OCI-LY1 (cell line): ENCODE measurements around the gene ZNF316.

Source experiments
- H2AFZ ChIP-seq: fragments of 200-600 bp; sonication (generic), shearing (Covaris generic); 2 replicates; pipeline ENCODE4 v1.6.0; 2014; ENCODE audit warnings: antibody characterized with exemption, mild to moderate bottlenecking, low read length
- H3F3A ChIP-seq: fragments of 200-600 bp; sonication (generic), shearing (Covaris generic); 2 replicates; pipeline ENCODE4 v1.6.0; 2014; ENCODE audit warnings: mild to moderate bottlenecking, antibody characterized with exemption, low read length, moderate library complexity; ENCODE audit not compliant: insufficient read depth
- H3K27ac ChIP-seq: fragments of 200-600 bp; sonication (generic); 2 replicates; pipeline ENCODE4 v1.5.1; 2014; ENCODE audit warnings: low read length, mixed run types, mild to moderate bottlenecking, low read depth; ENCODE audit not compliant: poor library complexity, severe bottlenecking
- H3K27me3 ChIP-seq: fragments of 200-600 bp; sonication (generic); 2 replicates; pipeline ENCODE4 v1.6.0; 2014; ENCODE audit warnings: antibody characterized with exemption, mild to moderate bottlenecking, low read length, moderate library complexity; ENCODE audit not compliant: insufficient read depth
- H3K36me3 ChIP-seq: fragments of 200-600 bp; sonication (generic); 2 replicates; pipeline ENCODE4 v1.6.1; 2014; ENCODE audit warnings: mild to moderate bottlenecking, antibody characterized with exemption, low read length, moderate library complexity, mixed read lengths; ENCODE audit not compliant: insufficient read depth
- H3K4me1 ChIP-seq: fragments of 200-600 bp; sonication (generic); 2 replicates; pipeline ENCODE4 v1.5.1; 2014; ENCODE audit warnings: mild to moderate bottlenecking, low read length, moderate library complexity; ENCODE audit not compliant: insufficient read depth, severe bottlenecking
- H3K4me2 ChIP-seq: fragments of 200-600 bp; sonication (generic), shearing (Covaris generic); 2 replicates; pipeline ENCODE4 v1.6.1; 2014; ENCODE audit warnings: low read length
- H3K4me3 ChIP-seq: fragments of 200-600 bp; sonication (generic); 2 replicates; pipeline ENCODE4 v1.5.1; 2014; ENCODE audit warnings: low read length, low read depth, mild to moderate bottlenecking, mixed read lengths; ENCODE audit not compliant: poor library complexity, severe bottlenecking
- H3K79me2 ChIP-seq: fragments of 200-600 bp; shearing (Covaris generic); 2 replicates; pipeline ENCODE4 v1.6.1; 2016; ENCODE audit warnings: mixed run types, low read length, mixed read lengths; ENCODE audit not compliant: insufficient read depth
- H3K9ac ChIP-seq: fragments of 200-600 bp; sonication (generic), shearing (Covaris generic); 2 replicates; pipeline ENCODE4 v1.6.1; 2014; ENCODE audit warnings: mild to moderate bottlenecking, low read length, mixed read lengths
- H3K9me2 ChIP-seq: fragments of 200-600 bp; sonication (generic), shearing (Covaris generic); 2 replicates; pipeline ENCODE4 v1.6.1; 2014; ENCODE audit warnings: low read depth, mild to moderate bottlenecking, low read length, mixed read lengths
- H3K9me3 ChIP-seq: fragments of 200-600 bp; shearing (Covaris generic); 2 replicates; pipeline ENCODE4 v1.6.1; 2014; ENCODE audit warnings: low read length, mixed read lengths
- H4K20me1 ChIP-seq: fragments of 200-600 bp; sonication (generic), shearing (Covaris generic); 2 replicates; pipeline ENCODE4 v1.6.0; 2016; ENCODE audit warnings: mild to moderate bottlenecking, low read length; ENCODE audit not compliant: insufficient read depth
- EZH2 ChIP-seq: fragments of 200-600 bp; sonication (generic), shearing (Covaris generic); IDR thresholded peaks from 2 replicates; pipeline ENCODE4 v1.8.0; 2017; ENCODE audit warnings: borderline replicate concordance, mixed run types, mild to moderate bottlenecking, antibody characterized with exemption, low read length, moderate library complexity, mixed read lengths
- TF ChIP-seq, protein P1 (sequence below): fragments of 200-600 bp; sonication (generic), shearing (Covaris generic); IDR thresholded peaks from 2 replicates; pipeline ENCODE4 v1.5.1; 2017; ENCODE audit warnings: mild to moderate bottlenecking, antibody characterized with exemption, low read length, moderate library complexity, mixed read lengths

ZNF316 gene

DNA sequence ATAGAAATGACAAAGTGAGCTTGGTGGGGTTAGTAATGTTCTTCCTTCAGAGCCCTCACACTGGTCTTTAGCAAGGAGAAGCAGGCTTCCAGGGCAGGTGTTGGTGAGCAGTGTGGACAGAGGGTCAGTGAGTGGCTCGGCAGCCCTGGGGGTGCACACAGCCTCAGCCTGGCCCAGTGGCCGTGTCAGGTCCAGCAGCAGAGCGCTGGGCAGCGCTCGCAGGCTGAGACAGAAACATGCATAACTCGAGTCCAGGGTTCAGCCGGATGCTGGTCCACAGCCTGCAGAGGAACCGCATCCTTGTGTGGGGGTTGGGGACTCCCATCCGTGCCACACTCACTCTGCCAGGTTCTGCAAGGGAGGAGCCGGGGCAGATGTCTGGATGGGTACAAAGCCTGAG lies 32.7 kb upstream of the ZNF316 start:
- Histone ChIP-seq H3K4me3 (no peak overlapping the region), H3K36me3 (peaks cover 15% of the 10 kb centered on the region), H3K9me2 (no peaks in the 10 kb centered on the region), H3K27ac (no peak overlapping the region), H3K27me3 (no peaks in the 10 kb centered on the region), H3K9ac (no peak overlapping the region), H3K79me2 (no peaks in the 10 kb centered on the region), H3K4me1 (no peaks in the 10 kb centered on the region), H2AFZ (no peak overlapping the region), H4K20me1 (no peaks in the 10 kb centered on the region), H3K9me3 (no peaks in the 10 kb centered on the region), H3F3A (no peaks in the 10 kb centered on the region), H3K4me2 (no peak overlapping the region)
- TF ChIP-seq, protein P1, sequence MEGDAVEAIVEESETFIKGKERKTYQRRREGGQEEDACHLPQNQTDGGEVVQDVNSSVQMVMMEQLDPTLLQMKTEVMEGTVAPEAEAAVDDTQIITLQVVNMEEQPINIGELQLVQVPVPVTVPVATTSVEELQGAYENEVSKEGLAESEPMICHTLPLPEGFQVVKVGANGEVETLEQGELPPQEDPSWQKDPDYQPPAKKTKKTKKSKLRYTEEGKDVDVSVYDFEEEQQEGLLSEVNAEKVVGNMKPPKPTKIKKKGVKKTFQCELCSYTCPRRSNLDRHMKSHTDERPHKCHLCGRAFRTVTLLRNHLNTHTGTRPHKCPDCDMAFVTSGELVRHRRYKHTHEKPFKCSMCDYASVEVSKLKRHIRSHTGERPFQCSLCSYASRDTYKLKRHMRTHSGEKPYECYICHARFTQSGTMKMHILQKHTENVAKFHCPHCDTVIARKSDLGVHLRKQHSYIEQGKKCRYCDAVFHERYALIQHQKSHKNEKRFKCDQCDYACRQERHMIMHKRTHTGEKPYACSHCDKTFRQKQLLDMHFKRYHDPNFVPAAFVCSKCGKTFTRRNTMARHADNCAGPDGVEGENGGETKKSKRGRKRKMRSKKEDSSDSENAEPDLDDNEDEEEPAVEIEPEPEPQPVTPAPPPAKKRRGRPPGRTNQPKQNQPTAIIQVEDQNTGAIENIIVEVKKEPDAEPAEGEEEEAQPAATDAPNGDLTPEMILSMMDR: no peak
- TF ChIP-seq EZH2: no peak

DNA sequence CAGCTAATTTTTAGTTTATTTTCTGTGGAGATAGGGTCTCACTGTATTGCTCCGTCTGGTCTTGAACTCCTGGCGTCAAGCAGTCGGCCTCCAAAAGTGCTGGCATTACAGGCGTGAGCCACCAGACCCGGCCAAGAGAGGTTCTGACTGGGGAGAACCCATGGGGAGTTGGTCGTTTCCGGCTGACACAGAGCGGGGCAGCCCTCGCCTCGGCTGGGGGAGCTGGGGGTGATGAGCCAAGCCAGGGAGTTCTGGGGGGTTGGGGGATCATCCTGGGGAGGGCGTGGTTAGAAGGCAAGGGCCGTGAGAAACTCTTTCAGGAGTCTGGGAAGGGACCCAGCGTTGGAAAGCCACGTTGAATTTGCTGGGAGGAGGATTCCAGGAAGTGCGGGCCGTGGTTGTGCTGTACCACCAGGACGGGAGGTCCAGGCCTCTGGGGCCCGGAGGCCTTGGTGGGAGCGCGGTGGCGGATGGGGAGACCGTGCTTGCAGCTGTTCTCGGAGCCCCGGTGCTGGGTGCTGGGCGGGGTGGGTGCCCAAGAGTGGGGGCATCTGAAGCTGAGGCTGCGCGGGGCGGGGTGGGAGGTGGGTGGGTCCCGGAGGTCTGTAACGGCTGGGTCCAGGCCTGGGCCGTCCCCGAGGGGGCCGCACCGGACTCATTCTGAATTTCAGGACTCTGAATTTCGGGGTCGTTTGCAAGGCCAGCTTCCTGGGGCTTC lies 30.1 kb upstream of the ZNF316 start:
- Histone ChIP-seq H3K27me3 (no peaks in the 10 kb centered on the region), H3K79me2 (no peaks in the 10 kb centered on the region), H3K27ac (no peak overlapping the region), H4K20me1 (no peaks in the 10 kb centered on the region), H3K4me1 (no peaks in the 10 kb centered on the region), H3K4me3 (no peak overlapping the region), H3K9me3 (no peaks in the 10 kb centered on the region), H3K4me2 (no peak overlapping the region), H3K36me3 (peaks cover 7% of the 10 kb centered on the region), H3F3A (no peaks in the 10 kb centered on the region), H2AFZ (no peak overlapping the region), H3K9ac (no peak overlapping the region), H3K9me2 (no peaks in the 10 kb centered on the region)
- TF ChIP-seq EZH2: no peak
- TF ChIP-seq, protein P1: no peak

DNA sequence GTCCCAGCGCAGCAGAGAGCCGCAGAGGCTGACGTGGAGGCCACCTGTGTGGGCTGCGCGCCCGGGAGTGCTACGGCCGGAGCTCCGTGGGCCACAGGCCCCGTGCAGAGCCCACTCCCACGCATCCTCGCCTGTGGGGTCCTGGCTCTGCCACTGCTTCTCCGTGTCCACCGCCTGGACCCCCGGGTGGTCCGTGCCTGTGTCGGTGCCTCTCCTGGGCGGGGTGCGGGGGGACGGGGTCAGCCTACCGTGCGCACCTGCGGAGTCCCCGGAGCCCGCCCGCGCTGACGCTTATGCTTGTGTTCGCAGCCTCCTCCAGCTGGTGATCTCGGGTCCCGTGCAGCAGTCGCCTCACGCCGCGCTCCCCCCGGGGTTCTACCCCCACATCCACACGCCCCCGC lies 29.5 kb upstream of the ZNF316 start:
- Histone ChIP-seq H3K4me3 (no peak overlapping the region), H3K36me3 (peaks cover 4% of the 10 kb centered on the region), H3K27me3 (no peaks in the 10 kb centered on the region), H2AFZ (no peak overlapping the region), H3K9ac (no peak overlapping the region), H3F3A (no peaks in the 10 kb centered on the region), H3K9me3 (no peaks in the 10 kb centered on the region), H3K27ac (no peak overlapping the region), H3K79me2 (no peaks in the 10 kb centered on the region), H3K9me2 (no peaks in the 10 kb centered on the region), H4K20me1 (no peaks in the 10 kb centered on the region), H3K4me2 (no peak overlapping the region), H3K4me1 (no peaks in the 10 kb centered on the region)
- TF ChIP-seq, protein P1: no peak
- TF ChIP-seq EZH2: no peak
